Upper lobe of right lung (tissue), 1 donor: Measurements from ENCODE around the gene TCHHL1. TPM values are rescaled to one million over a fixed set of nuclear protein-coding genes. Genes with fewer than 3 reads are reported as not detected.
A peak's percentile ranks its signal among the peaks of the same experiment; 100 is the strongest.

Experiments
- ATAC-seq: fragments of 200-7000 bp; cut with Tn5 transposase; one replicate; pipeline ENCODE4 v1.9.1; 2020; ENCODE audit warnings: mild to moderate bottlenecking, moderate library complexity
- DNase-seq: peaks from one replicate; pipeline ENCODE4 v3.0.0-alpha.2; 2020
- H3K27ac ChIP-seq: fragments of 200-600 bp; one replicate; pipeline ENCODE4 v1.8.0; 2022
- H3K27me3 ChIP-seq: fragments of 200-600 bp; one replicate; pipeline ENCODE4 v1.8.0; 2022; ENCODE audit warnings: mild to moderate bottlenecking
- H3K36me3 ChIP-seq: fragments of 200-600 bp; one replicate; pipeline ENCODE4 v1.8.0; 2022
- H3K4me1 ChIP-seq: fragments of 200-600 bp; one replicate; pipeline ENCODE4 v1.8.0; 2022
- H3K4me3 ChIP-seq: fragments of 200-600 bp; one replicate; pipeline ENCODE4 v1.8.0; 2022; ENCODE audit warnings: mild to moderate bottlenecking
- H3K9me3 ChIP-seq: fragments of 200-600 bp; one replicate; pipeline ENCODE4 v1.8.0; 2022
- CTCF ChIP-seq: fragments of 200-600 bp; IDR thresholded peaks from one replicate; pipeline ENCODE4 v1.8.0; 2022; ENCODE audit warnings: antibody characterized with exemption
- intact Hi-C: fragments of 100-400 bp; cut with DNase I; formaldehyde crosslinking; loops from one replicate; pipeline ENCODE4 v1.11.0; 2022
- total RNA-seq: library from RNA; stranded (reverse); fragmentation: NEBNext Ultra II Directional; extraction: Animal tissue kit (Norgen Biotek cat#: 25700); gene quantifications from one replicate; pipeline ENCODE4 v1.2.1, GENCODE V29; 2021
- donor health status: DM: no; HTN: yes; CAD: no; lungs with severe emphysema.

TCHHL1 gene
- total RNA-seq, 1 donor from 2014 or later = not detected

GRCh38 chr1:152067150-152067549 is 21.7 kb downstream of the TCHHL1 start:
- H3K4me1 ChIP-seq = no peaks in the 10 kb centered on the region
- H3K27ac ChIP-seq = no peak overlapping the region
- no peak for DNase-seq
- H3K9me3 ChIP-seq = no peaks in the 10 kb centered on the region
- no peaks in the 10 kb centered on the region for H3K36me3 ChIP-seq
- intact Hi-C loops = no loop called here
- no peak for ATAC-seq
- H3K4me3 ChIP-seq = no peak overlapping the region
- H3K27me3 ChIP-seq = peaks cover 10% of the 10 kb centered on the region
- TF ChIP-seq CTCF = no peak

- H3K9me3 ChIP-seq = no peaks in the 10 kb centered on the region
- TF ChIP-seq CTCF = no peak
- no peak for DNase-seq
- no peaks in the 10 kb centered on the region for H3K36me3 ChIP-seq
- ATAC-seq = no peak
- no peaks in the 10 kb centered on the region for H3K4me1 ChIP-seq
- H3K27me3 ChIP-seq = peaks cover 15% of the 10 kb centered on the region
- intact Hi-C loops = no loop called here
- no peak overlapping the region for H3K27ac ChIP-seq
- H3K4me3 ChIP-seq = no peak overlapping the region
Measured at GRCh38 chr1:152061952-152062351, 26.9 kb downstream of the TCHHL1 start.

- Histone ChIP-seq H3K9me3 (no peaks in the 10 kb centered on the region), H3K27ac (no peak overlapping the region), H3K36me3 (no peaks in the 10 kb centered on the region), H3K4me1 (peaks cover 6% of the 10 kb centered on the region), H3K27me3 (peaks cover 34% of the 10 kb centered on the region), H3K4me3 (no peak overlapping the region)
- ATAC-seq = no peak
- intact Hi-C loops = loop anchor here (10.0 kb wide), 2 partner anchors 131 to 401 kb away; no protein-coding TSS in a partner anchor
- no peak for TF ChIP-seq CTCF
- no peak for DNase-seq
Measured at GRCh38 chr1:152053375-152053774, 35.5 kb downstream of the TCHHL1 start.

GRCh38 chr1:152052606-152053005 is 36.3 kb downstream of the TCHHL1 start:
- ATAC-seq (peak; percentile 64), DNase-seq (peak; percentile 90)
- no peaks in the 10 kb centered on the region for H3K36me3 ChIP-seq
- no peaks in the 10 kb centered on the region for H3K9me3 ChIP-seq
- intact Hi-C loops = loop anchor here (10.0 kb wide), 2 partner anchors 132 to 402 kb away; no protein-coding TSS in a partner anchor
- no peak overlapping the region for H3K4me3 ChIP-seq
- no peak overlapping the region for H3K27ac ChIP-seq
- H3K27me3 ChIP-seq = peaks cover 29% of the 10 kb centered on the region
- peaks cover 14% of the 10 kb centered on the region for H3K4me1 ChIP-seq
- TF ChIP-seq CTCF = peak; percentile 94

- no peak overlapping the region for H3K27ac ChIP-seq
- H3K4me3 ChIP-seq = no peak overlapping the region
- no peaks in the 10 kb centered on the region for H3K36me3 ChIP-seq
- peaks cover 14% of the 10 kb centered on the region for H3K27me3 ChIP-seq
- ATAC-seq (no peak), DNase-seq (no peak)
- no peak for TF ChIP-seq CTCF
- intact Hi-C loops = loop anchor here (10.0 kb wide), 2 partner anchors 134 to 404 kb away; no protein-coding TSS in a partner anchor
- H3K9me3 ChIP-seq = no peaks in the 10 kb centered on the region
- peaks cover 21% of the 10 kb centered on the region for H3K4me1 ChIP-seq
Measured at GRCh38 chr1:152050886-152051675, 37.8 kb downstream of the TCHHL1 start.
